ENCODE data around the gene DNMT3A. TPM values are rescaled to one million over a fixed set of nuclear protein-coding genes. Genes with fewer than 3 reads are reported as not detected.

DNMT3A gene
- polyA plus RNA-seq, 3 donors: 77.2 to 91.0 (median 86.6) TPM

GRCh38 chr2:25358836-25359235 lies 17.1 kb upstream of the DNMT3A start:
- no peak for DNase-seq (ENCODE audit: extremely low read depth in 1 of 11, low read depth in 9 of 11, low spot score in 4 of 11)

DNA sequence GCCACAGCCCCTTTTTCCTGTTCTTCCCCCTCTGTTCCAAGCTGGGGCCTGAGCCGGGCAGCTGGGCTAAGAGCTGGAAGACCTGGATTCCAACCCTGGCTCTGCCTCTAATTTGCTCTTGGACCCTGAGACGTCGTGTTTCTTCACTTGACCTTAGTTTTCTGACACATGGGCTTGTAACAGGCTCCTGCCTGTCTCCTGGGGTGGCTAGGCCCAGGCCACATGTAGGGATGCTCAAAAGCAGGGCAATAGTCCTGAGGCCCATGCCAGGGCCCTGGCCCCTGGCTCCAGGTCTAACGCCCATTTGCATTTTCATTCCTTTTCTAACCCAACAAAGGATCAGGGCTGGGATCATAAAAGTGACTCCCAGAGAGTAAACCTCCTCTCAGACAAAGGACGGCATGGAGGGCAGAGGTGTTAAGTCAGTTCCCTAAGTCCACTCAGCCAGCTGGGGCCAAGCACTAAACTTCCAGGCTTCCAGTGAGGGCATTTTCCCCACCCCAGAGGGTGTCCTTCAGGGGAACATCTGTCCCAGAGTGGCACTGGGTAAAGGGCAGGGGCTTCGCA lies 16.6 kb upstream of the DNMT3A start:
- DNase-seq (ENCODE audit: extremely low read depth in 1 of 11, low read depth in 9 of 11, low spot score in 4 of 11): no peak

DNA sequence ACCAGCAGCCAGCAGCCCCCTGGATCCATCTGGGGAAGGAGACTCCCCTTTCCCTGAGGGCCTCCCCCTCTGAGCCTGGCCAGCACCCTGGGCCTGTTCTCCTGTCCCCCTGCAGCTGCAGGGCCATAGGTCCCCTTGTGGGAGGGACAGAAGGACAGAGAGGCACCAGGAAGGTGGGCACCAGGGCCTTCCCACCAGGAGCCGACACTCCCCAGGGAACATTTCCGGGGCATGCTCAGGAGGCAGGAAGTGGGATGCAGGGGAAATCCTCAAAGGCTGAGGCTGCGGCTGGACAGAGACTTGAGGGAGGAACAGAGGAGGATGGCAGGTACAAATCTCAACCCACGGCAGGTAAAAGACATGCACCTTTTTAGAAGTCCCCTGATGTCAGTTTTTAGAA lies 14.4 kb upstream of the DNMT3A start:
- DNase-seq (ENCODE audit: extremely low read depth in 1 of 11, low read depth in 9 of 11, low spot score in 4 of 11): no peak

DNA sequence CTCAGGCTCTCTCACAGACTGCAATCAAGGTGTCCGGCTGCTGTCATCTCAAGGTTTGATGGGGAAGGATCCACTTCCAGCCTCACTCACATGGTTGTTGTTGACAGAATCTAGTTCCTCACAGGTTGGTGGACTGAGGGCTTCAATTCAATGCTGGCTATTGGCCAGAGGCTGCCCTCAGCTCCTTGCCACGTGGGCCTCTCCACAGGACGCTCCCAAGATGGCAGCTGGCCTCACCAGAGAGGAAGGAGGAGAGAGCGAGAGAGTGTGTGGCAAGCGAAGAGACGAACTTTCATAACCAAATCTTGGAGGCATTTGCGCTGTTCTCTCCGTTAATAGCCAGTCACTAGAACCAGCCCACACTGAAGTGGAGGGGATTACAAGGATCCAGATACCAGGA lies 13.5 kb upstream of the DNMT3A start:
- no peak for DNase-seq (ENCODE audit: extremely low read depth in 1 of 11, low read depth in 9 of 11, low spot score in 4 of 11)

DNA sequence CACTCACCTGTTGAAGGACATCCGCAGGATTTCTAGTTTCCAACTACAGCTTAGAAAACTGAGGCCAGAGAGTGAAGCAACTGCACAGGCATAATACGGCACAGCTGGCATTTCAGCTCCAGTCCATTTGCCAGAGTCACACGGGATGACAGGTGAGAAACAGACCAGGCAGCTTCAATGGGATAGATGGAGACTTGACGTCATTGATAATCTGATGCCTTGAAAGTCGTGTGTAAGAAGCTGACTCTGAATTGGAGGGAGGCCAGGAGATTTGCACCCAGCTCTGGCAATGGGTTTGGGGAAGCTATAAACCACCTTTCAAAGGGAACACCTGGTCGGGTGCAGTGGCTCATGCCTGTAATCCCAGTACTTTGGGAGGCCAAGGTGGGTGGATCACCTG lies 12.4 kb upstream of the DNMT3A start:
- no peak for DNase-seq (ENCODE audit: extremely low read depth in 1 of 11, low read depth in 9 of 11, low spot score in 4 of 11)

DNA sequence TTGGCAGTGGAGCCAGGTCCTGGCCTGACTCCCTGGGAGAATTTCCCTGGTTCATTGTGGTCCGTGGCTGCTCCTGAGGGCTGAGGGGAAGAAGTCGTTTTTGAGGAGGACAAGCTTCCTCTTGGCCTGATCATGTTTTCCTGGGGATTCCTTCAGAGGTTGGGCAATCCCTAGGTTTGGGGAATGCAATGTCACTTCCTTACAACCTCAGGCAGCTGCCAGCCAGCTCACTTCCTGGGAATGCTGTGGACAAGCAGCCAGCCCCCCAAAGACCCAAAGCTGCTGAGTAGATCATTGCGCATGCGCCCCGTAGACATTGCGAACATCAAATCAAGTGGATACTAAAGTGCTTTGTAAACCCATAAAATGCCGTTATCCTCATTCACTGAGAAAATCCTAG lies 7.7 kb upstream of the DNMT3A start:
- DNase-seq (ENCODE audit: extremely low read depth in 1 of 11, low read depth in 9 of 11, low spot score in 4 of 11): no peak

GRCh38 chr2:25347846-25348245 lies 6.1 kb upstream of the DNMT3A start:
- no peak for DNase-seq (ENCODE audit: extremely low read depth in 1 of 11, low read depth in 9 of 11, low spot score in 4 of 11)

GRCh38 chr2:25347205-25347815 lies 5.6 kb upstream of the DNMT3A start:
- no peak for DNase-seq (ENCODE audit: extremely low read depth in 1 of 11, low read depth in 9 of 11, low spot score in 4 of 11)

- no peak for DNase-seq (ENCODE audit: extremely low read depth in 1 of 11, low read depth in 9 of 11, low spot score in 4 of 11)
Measured at GRCh38 chr2:25343187-25343825, 1.6 kb upstream of the DNMT3A start.

DNA sequence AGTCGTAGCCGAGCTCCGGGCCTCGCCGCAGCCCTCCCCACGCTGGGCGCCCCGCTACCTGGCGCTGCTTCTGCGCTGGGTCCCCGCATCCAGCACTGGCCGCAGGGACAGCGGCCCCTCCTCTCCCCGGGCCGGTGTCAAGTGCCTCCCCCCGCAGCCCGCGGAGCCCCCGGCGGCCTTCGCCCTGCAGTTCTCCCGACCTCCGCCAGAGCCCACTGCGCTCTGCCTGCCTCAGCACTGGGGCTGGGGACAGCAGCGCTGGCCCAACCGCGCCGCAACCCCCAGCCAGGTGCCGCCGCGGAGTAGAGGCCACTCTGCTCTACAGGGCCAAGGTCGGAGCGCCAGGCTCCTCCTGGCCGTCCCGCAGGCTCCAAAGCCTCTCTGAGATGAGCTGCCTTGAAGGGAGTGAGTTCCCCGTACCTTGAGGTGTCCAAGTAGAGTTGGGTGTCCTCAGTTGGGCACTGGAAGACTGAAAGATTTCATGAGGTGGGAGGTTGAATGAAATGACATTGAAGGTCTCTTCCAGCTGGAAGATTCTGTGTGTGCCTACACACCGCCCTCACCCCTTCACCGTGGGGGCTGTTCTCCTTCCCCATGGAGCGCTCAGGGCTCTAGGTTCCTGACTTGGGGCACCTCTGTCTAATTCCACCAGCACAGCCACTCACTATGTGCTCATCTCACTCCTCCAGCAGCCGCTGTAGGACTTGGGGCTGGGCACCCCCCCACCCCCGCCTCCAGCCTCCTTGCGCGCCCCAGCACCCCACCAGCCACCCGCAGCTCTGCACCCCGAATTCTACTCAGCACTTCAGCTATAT lies 854 bp upstream of the DNMT3A start:
- DNase-seq (ENCODE audit: extremely low read depth in 1 of 11, low read depth in 9 of 11, low spot score in 4 of 11): peak; percentile 55 to 85 (median 81)

- DNase-seq (ENCODE audit: extremely low read depth in 1 of 11, low read depth in 9 of 11, low spot score in 4 of 11): no peak
Measured at GRCh38 chr2:25341011-25341727, 556 bp downstream of the DNMT3A start.

DNA sequence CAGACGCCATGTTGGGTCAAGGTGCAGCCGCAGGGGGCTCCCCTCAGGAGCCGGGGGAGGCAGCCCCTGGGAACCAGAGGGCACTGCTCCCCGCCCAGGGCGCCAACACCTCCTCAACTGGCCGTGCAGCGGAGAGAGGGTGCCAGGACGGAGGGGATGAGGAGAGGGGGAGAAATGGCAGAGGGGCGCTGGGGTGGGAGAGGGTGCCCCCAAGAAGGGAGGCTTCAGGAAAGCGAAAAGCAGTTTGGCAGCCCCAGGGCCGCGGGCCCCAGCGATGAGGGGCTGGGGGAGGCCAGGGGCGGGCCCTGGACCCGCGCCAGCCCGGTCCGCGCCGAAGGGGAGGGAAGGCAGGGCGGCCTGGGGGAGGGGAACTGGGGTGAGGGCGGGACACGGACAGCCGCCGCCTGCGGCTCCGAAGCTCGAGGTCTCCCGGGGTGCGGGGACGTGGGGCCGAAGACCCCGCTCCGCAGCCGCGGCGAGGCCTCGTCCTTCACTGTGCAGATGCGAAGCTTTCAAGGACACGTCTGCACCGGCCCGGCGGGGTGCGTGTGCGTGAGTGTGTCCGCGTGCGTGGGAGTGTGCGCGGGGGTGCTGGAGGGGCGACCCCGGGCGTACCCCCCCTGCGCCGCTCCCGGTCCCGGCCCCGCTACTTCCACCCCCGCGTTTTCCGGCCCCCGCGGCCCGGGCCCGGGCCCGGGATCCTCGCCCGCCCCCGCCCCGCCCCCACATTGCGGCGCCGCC lies 1.4 kb downstream of the DNMT3A start:
- DNase-seq (ENCODE audit: extremely low read depth in 1 of 11, low read depth in 9 of 11, low spot score in 4 of 11): no peak

DNA sequence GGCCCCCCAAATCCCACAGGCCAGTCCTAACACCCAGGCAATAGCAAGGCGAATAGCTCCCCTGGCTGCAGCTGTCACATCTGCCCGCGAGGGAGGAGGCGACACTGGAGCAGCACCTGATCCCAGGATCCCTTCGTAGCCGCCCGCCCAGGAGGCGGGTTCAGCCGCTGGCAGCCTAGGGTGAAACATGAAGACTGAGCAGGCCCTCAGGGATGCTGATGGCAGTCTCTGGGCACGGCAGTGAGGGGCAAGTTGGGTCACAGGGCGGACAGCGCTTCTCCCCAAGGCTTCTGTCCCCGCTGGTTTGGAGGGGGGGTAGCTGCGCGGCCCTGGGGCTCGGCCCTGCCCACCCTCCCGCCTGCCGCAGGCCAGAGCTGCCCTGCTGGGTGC lies 1.9 kb downstream of the DNMT3A start:
- DNase-seq (ENCODE audit: extremely low read depth in 1 of 11, low read depth in 9 of 11, low spot score in 4 of 11): no peak

GRCh38 chr2:25339211-25339674 lies 2.5 kb downstream of the DNMT3A start:
- no peak for DNase-seq (ENCODE audit: extremely low read depth in 1 of 11, low read depth in 9 of 11, low spot score in 4 of 11)

- DNase-seq (ENCODE audit: extremely low read depth in 1 of 11, low read depth in 9 of 11, low spot score in 4 of 11): no peak
Measured at GRCh38 chr2:25338401-25338800, 3.3 kb downstream of the DNMT3A start.

GRCh38 chr2:25337891-25338290 lies 3.8 kb downstream of the DNMT3A start:
- no peak for DNase-seq (ENCODE audit: extremely low read depth in 1 of 11, low read depth in 9 of 11, low spot score in 4 of 11)

- no peak for DNase-seq (ENCODE audit: extremely low read depth in 1 of 11, low read depth in 9 of 11, low spot score in 4 of 11)
Measured at GRCh38 chr2:25337276-25337675, 4.4 kb downstream of the DNMT3A start.

DNA sequence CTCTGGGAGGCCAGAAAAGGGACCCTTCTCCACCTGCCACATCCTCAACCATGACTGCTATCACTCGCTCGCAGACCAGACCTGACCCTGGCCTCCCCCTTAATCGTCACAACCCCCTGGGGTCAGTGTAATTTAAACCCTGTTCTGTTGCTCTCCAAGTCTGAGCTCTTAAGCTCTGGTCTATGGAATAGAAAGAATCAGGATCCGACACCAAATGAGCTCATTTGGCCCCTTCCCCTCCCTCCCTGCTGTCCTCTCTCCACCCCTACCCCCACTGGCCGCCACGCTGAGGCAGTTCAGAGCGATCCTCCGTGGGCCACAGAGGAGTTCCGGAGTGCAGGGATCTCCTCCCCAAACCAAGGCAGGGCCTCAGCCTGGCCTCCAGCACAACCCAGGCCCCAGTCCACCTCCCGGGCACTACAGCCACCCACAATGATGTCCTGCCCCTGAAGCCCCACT lies 5.3 kb downstream of the DNMT3A start:
- DNase-seq (ENCODE audit: extremely low read depth in 1 of 11, low read depth in 9 of 11, low spot score in 4 of 11): no peak

- DNase-seq (ENCODE audit: extremely low read depth in 1 of 11, low read depth in 9 of 11, low spot score in 4 of 11): no peak
Measured at GRCh38 chr2:25335971-25336370, 5.8 kb downstream of the DNMT3A start.
